OCI-LY1 (cell line): ENCODE data around the gene ZFP57.

Source experiments
- EZH2 ChIP-seq: fragments of 200-600 bp; sonication (generic), shearing (Covaris generic); IDR thresholded peaks from 2 replicates; pipeline ENCODE4 v1.8.0; 2017; ENCODE audit warnings: borderline replicate concordance, mixed run types, mild to moderate bottlenecking, antibody characterized with exemption, low read length, moderate library complexity, mixed read lengths
- TF ChIP-seq, protein P1 (sequence below): fragments of 200-600 bp; sonication (generic), shearing (Covaris generic); IDR thresholded peaks from 2 replicates; pipeline ENCODE4 v1.5.1; 2017; ENCODE audit warnings: mild to moderate bottlenecking, antibody characterized with exemption, low read length, moderate library complexity, mixed read lengths

DNA sequence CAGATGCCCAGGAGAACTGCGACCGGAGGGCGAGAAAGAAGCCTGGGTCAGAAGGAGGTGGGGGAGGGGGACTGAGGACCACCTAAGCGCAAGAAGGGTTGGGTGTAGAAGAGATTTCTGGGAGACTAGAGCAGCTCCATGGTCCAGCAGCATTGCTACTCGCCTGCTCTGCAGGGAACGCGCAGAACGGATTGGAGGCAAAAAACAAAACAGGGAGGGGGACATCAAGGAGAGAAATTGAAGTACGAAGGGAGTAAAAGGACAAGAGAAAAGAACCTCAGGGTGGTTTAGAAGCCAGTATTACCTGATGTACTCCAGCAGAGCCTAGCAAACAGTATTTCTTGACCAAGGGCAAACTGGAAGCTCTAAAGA is 47.4 kb downstream of the ZFP57 start:
- TF ChIP-seq, protein P1, sequence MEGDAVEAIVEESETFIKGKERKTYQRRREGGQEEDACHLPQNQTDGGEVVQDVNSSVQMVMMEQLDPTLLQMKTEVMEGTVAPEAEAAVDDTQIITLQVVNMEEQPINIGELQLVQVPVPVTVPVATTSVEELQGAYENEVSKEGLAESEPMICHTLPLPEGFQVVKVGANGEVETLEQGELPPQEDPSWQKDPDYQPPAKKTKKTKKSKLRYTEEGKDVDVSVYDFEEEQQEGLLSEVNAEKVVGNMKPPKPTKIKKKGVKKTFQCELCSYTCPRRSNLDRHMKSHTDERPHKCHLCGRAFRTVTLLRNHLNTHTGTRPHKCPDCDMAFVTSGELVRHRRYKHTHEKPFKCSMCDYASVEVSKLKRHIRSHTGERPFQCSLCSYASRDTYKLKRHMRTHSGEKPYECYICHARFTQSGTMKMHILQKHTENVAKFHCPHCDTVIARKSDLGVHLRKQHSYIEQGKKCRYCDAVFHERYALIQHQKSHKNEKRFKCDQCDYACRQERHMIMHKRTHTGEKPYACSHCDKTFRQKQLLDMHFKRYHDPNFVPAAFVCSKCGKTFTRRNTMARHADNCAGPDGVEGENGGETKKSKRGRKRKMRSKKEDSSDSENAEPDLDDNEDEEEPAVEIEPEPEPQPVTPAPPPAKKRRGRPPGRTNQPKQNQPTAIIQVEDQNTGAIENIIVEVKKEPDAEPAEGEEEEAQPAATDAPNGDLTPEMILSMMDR: no peak
- TF ChIP-seq EZH2: no peak
